H1 (cell line): ENCODE results near the gene GATA5. TPM values are rescaled to one million over a fixed set of nuclear protein-coding genes. Genes with fewer than 3 reads are reported as not detected.

ENCODE experiments used
- EP300 ChIP-seq, 2 experiments: IDR thresholded peaks; 1 replicate in 1 of 2; 2 replicates in 1 of 2; pipeline ENCODE4 v1.6.1; 2011 to 2012; ENCODE audit warnings: low read depth in 2 of 2, low read length in 2 of 2, mild to moderate bottlenecking in 2 of 2, borderline replicate concordance in 1 of 2, inconsistent platforms in 1 of 2, moderate library complexity in 1 of 2
- HDAC2 ChIP-seq, 2 experiments: fragments of 300-600 bp in 1 of 2; sonication (generic) in 1 of 2; IDR thresholded peaks; 2 replicates each; pipeline ENCODE4 v1.6.1; 2011 to 2012; ENCODE audit warnings: low read depth in 2 of 2, low read length in 2 of 2, mild to moderate bottlenecking in 2 of 2, moderate library complexity in 2 of 2, borderline replicate concordance in 1 of 2, inconsistent platforms in 1 of 2
- polyA plus RNA-seq, 7 experiments: library from polyadenylated mRNA; depleted of rRNA in 3 of 7; stranded (reverse) in 5 of 7; unstranded in 2 of 7; fragments of >200 nt in 5 of 7; fragments of 200-250 nt in 2 of 7; gene quantifications; 1 replicate in 5 of 7; 2 replicates in 1 of 7; 4 replicates in 1 of 7; pipeline versions ENCODE4 v1.2.1 to v1.2.3, GENCODE V29; 2011 to 2013; ENCODE audit warnings: missing spikeins in 2 of 7, mixed read lengths in 2 of 7
- total RNA-seq: library from RNA; stranded (reverse); fragmentation: NEBNext Ultra II Directional; extraction: Animal tissue kit (Norgen Biotek cat#: 25700); gene quantifications from 2 replicates; pipeline ENCODE4 v1.2.1, GENCODE V29; 2021
- TF ChIP-seq, protein P1 (sequence below): IDR thresholded peaks from 2 replicates; pipeline ENCODE4 v1.6.1; 2011; ENCODE audit warnings: low read length, improper control_type of control experiment

GATA5 gene
- total and polyA plus RNA-seq, 2 of the 8 experiments (the other 6 are each of a cell fraction or from before 2014, with no cell fraction given) = 0.08 to 0.11 TPM

DNA sequence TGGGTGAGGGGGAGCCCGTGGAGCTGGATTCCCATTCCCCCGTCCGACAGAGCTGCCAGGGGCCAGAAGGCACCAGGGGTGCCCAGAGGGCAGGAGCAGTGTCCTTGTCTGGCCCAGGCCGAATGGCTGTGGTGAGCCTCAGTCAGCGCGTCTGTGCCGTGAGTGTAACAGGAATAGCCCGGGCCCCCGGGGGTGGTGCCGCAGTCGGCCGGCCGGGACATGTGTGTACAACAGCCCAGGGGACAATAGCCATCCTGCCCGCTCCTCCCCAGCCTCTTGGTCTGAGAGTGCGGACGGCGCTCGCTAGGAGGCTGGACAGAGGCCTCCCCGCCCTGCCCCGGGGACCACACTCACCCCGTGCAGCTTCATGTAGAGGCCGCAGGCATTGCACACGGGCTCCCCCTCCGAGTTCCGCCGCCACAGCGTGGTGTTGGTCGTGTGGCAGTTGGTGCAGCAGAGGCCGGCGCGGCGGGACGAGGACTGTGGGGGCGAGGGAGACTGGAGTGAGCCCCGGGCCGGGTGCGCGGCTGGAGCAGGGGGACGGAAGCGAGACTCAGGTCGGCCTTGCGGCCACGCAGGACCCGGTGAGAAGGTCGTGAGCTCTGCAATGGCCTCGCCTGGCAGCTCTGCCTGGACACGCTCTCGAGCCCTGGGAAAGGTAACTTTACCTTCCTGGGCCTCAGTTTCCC lies 9.6 kb downstream of the GATA5 start (continued):
- TF ChIP-seq HDAC2 (IDR thresholded peaks at IDR 0.05; ENCODE audit: borderline replicate concordance in 1 of 2, low read depth in 2 of 2, low read length in 2 of 2) (no peak), EP300 (IDR thresholded peaks at IDR 0.05; ENCODE audit: borderline replicate concordance in 1 of 2, low read depth in 2 of 2, low read length in 2 of 2) (no peak)
- TF ChIP-seq, protein P1, sequence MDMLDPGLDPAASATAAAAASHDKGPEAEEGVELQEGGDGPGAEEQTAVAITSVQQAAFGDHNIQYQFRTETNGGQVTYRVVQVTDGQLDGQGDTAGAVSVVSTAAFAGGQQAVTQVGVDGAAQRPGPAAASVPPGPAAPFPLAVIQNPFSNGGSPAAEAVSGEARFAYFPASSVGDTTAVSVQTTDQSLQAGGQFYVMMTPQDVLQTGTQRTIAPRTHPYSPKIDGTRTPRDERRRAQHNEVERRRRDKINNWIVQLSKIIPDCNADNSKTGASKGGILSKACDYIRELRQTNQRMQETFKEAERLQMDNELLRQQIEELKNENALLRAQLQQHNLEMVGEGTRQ = no peak
